Gastroesophageal sphincter (tissue), 3 donors: ENCODE measurements around the gene EIF3F.
A peak's percentile ranks its signal among the peaks of the same experiment; 100 is the strongest.

Source experiments
- CTCF ChIP-seq, 4 experiments: fragments of 200-600 bp in 2 of 4; fragments of 450-650 bp in 2 of 4; sonication (generic) in 1 of 4; IDR thresholded peaks; one replicate each; pipeline ENCODE4 v1.5.1; 2017 to 2019; ENCODE audit warnings: antibody characterized with exemption in 4 of 4, mild to moderate bottlenecking in 2 of 4, moderate library complexity in 2 of 4
- EP300 ChIP-seq: sonication (generic); formaldehyde crosslinking; IDR thresholded peaks from one replicate; pipeline ENCODE4 v1.6.1; 2017; ENCODE audit warnings: antibody characterized with exemption, mild to moderate bottlenecking
- POLR2A ChIP-seq, 2 donors: fragments of 450-650 bp; IDR thresholded peaks; one replicate each; pipeline ENCODE4 v1.6.1; 2017; ENCODE audit warnings: antibody characterized with exemption in 2 of 2, mild to moderate bottlenecking in 2 of 2, moderate library complexity in 1 of 2

- TF ChIP-seq POLR2A (IDR thresholded peaks at IDR 0.05) (no peak), CTCF (IDR thresholded peaks at IDR 0.05) (peak; percentile 74 to 93 (median 89)), EP300 (no peak)
Observed at GRCh38 chr11:8033305-8034105, 46.4 kb downstream of the EIF3F start.
